GM12864 (cell line): ENCODE measurements around the gene TUBGCP4.

ENCODE experiments used
- DNase-seq: peaks from one replicate; pipeline ENCODE4 v3.0.0-alpha.2; 2011; ENCODE audit warnings: low read depth
- H3K4me3 ChIP-seq: 2 replicates; pipeline ENCODE4 v1.5.1; 2011; ENCODE audit warnings: mild to moderate bottlenecking, low read depth, low read length, control low read depth
- TF ChIP-seq, protein P1 (sequence below): IDR thresholded peaks from 2 replicates; pipeline ENCODE4 v1.5.1; 2011; ENCODE audit warnings: low read depth, mild to moderate bottlenecking, moderate library complexity, low read length, control low read depth, inconsistent platforms; ENCODE audit errors: missing control alignments

The TUBGCP4 gene

DNA sequence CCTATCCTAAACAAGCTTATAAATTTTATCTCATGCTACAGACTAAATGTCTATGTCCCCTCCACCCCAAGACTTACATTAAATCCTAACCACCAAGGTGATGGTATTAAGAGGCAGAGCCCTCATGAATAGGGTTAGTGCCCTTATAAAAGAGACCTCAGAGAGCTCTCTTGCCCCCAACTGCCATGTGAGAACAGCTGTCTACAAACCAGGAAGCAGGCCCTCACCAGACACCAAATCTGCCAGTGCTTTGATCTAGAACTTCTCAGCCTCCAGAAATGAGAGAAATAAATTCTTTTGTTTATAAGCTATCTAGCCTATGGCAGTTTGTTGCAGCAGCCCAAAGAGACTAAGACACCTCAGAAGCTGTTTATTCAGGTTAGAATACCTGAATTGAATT, 63.5 kb downstream of the TUBGCP4 start:
- TF ChIP-seq, protein P1, sequence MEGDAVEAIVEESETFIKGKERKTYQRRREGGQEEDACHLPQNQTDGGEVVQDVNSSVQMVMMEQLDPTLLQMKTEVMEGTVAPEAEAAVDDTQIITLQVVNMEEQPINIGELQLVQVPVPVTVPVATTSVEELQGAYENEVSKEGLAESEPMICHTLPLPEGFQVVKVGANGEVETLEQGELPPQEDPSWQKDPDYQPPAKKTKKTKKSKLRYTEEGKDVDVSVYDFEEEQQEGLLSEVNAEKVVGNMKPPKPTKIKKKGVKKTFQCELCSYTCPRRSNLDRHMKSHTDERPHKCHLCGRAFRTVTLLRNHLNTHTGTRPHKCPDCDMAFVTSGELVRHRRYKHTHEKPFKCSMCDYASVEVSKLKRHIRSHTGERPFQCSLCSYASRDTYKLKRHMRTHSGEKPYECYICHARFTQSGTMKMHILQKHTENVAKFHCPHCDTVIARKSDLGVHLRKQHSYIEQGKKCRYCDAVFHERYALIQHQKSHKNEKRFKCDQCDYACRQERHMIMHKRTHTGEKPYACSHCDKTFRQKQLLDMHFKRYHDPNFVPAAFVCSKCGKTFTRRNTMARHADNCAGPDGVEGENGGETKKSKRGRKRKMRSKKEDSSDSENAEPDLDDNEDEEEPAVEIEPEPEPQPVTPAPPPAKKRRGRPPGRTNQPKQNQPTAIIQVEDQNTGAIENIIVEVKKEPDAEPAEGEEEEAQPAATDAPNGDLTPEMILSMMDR: no peak
- no peak overlapping the region for H3K4me3 ChIP-seq
- DNase-seq: no peak

DNA sequence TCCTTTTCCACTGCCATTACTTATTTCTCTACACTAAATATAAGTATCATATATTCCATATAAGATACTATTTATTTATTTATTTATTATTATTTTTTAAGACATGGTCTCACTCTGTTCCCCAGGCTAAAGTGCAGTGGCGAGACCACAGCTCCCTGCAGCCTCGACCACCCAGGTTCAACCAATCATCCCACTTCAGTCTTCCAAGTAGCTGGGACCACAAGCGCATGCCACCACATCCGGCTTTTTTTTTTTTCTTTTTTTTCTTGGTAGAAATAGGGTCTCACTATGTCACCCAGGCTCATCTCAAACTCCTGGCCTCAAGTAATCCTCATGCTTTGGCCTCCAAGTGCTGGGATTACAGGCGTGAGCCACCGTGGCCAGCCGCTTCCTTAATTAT, 65.5 kb downstream of the TUBGCP4 start:
- DNase-seq: no peak
- TF ChIP-seq, protein P1: no peak

DNA sequence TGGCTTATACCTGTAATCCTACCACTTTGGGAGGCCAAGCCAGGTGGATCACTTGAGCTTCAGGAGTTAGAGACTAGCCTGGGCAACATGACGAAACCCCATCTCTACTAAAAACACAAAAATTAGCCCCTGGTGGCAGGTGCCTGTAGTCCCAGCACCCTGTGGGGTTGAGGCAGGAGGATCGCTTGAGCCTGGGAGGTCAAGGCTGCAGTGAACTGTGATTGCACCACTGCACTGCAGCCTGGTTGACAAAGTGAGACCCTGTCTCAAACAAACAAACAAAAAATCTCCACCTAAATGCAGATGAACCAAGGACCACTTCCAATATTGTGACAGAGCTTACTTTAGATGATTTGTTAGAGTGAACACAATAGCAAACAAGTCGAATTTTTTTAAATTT, 68.4 kb downstream of the TUBGCP4 start:
- DNase-seq: no peak
- no peak overlapping the region for H3K4me3 ChIP-seq
- TF ChIP-seq, protein P1: no peak

More for the DNA sequence above, 65.5 kb downstream of the TUBGCP4 start:
- no peak overlapping the region for H3K4me3 ChIP-seq

DNA sequence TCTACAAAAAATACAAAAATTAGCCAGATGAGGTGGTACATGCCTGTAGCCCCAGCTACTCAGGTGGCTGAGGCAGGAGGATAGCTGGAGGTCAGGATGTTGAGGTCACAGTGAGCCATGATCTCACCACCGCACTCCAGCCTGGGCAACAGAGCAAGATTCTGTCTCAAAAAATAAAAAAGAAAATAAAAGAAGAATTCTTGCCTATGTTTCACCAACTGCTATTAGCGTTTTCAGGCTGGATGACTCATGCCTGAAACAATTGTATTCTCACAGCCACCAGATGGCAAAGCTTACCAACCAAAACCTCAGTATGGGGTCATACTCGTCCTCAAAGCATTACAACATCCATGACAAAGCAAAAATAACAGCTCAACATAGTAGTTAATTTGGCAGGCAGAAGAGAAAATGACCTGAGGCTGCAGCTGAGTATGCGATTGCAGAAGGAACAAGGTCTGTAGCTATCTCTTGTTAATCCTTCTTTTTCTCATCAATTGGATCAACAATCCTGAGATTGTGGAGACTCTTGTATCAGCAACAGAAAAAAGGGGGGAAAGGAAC, 69.9 kb downstream of the TUBGCP4 start:
- DNase-seq: peak; percentile 13
- H3K4me3 ChIP-seq: no peak overlapping the region
- TF ChIP-seq, protein P1: no peak

DNA sequence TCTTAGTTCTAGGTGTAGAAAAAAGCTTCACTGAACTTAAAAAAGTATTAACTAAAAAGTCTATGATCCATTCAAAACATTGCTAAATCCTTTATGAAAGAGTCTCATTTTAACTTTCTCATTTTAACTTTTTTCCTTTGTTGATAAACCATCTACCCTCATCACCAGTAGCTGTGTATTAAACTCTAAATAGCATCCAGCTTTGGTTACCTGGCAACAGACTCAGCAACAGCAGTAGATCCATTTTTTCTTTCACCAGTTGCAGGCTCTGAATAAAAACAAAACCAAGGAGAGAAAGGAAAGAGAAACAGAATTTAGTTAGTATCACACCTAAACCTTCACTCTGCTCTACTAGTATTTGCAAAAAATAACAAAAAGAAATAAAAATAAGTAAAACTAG, 70.4 kb downstream of the TUBGCP4 start:
- H3K4me3 ChIP-seq: no peak overlapping the region
- TF ChIP-seq, protein P1: no peak
- DNase-seq: no peak

DNA sequence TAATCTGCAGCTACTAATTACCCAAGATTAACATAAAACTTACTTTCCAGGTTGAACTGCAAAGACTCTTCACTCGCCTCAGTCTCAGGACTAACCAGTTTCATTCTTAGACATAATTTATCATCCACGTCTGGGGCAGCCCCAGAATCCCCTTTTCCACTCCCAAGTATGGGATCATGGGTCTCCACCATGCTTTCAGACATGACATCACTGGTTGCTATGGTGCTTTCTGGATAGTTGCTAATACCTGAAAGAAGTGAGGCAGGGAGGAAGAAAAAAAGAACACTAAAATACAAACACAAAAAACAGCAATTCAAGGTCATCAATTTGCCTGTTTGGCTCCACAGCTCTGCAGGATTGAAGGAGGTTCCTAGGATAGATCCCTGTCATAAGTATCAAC, 75.4 kb downstream of the TUBGCP4 start:
- no peak for DNase-seq
- no peak overlapping the region for H3K4me3 ChIP-seq
- TF ChIP-seq, protein P1: no peak

DNA sequence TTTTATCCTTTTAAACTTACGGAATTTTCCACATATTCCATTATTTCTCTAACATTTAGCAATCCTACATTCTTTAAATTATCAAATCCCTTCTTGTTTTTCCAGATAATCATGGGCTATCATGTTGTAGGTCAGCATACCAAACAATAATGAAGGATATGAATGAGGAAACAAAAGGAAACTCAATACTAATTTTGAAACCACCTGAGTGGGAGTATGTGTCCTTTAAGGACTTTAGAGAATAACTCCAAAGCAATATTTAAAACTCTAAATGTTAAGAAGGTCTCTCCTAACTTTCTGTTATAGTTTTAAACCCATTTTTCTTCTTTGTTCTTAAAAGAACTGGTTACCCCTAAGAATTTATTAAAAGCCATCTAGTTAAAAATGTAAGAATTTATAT, 79.1 kb downstream of the TUBGCP4 start:
- TF ChIP-seq, protein P1: no peak
- H3K4me3 ChIP-seq: no peak overlapping the region
- DNase-seq: no peak
